Astrocyte (in vitro differentiated cells and primary cell): Measurements from ENCODE around the gene NIT1. TPM values are rescaled to one million over a fixed set of nuclear protein-coding genes. Genes with fewer than 3 reads are reported as not detected.
A peak's percentile ranks its signal among the peaks of the same experiment; 100 is the strongest.

Experiments used
- DNase-seq: peaks from one replicate; pipeline ENCODE4 v3.0.0-alpha.2; 2010; ENCODE audit warnings: low read depth
- FAIRE-seq: peaks from 2 replicates; lab custom pipeline; 2011; peaks lifted over from hg19 to GRCh38; lab: Jason Lieb, UNC
- H2AFZ ChIP-seq: 2 replicates; pipeline ENCODE4 v1.6.0; 2012; ENCODE audit warnings: low read depth, low read length, inconsistent platforms
- H3K27ac ChIP-seq: 2 replicates; pipeline ENCODE4 v1.5.1; 2011; ENCODE audit warnings: low read depth, low read length, inconsistent platforms
- H3K27me3 ChIP-seq: 2 replicates; pipeline ENCODE4 v1.6.0; 2011; ENCODE audit warnings: low read length, inconsistent platforms; ENCODE audit not compliant: insufficient read depth
- H3K36me3 ChIP-seq: 2 replicates; pipeline ENCODE4 v1.5.1; 2011; ENCODE audit warnings: low read length, inconsistent platforms; ENCODE audit not compliant: insufficient read depth
- H3K4me1 ChIP-seq: 2 replicates; pipeline ENCODE4 v1.5.1; 2011; ENCODE audit warnings: low read length, inconsistent platforms; ENCODE audit not compliant: insufficient read depth
- H3K4me2 ChIP-seq: 2 replicates; pipeline ENCODE4 v1.6.0; 2012; ENCODE audit warnings: low read length, inconsistent platforms
- H3K4me3 ChIP-seq: 2 replicates; pipeline ENCODE4 v1.5.1; 2011; ENCODE audit warnings: low read depth, mild to moderate bottlenecking, low read length, inconsistent platforms; ENCODE audit not compliant: insufficient read depth
- H3K79me2 ChIP-seq: 2 replicates; pipeline ENCODE4 v1.6.0; 2012; ENCODE audit warnings: mild to moderate bottlenecking, low read length, inconsistent platforms; ENCODE audit not compliant: insufficient read depth
- H3K9ac ChIP-seq: 2 replicates; pipeline ENCODE4 v1.6.0; 2012; ENCODE audit warnings: mild to moderate bottlenecking, low read length, inconsistent platforms
- H3K9me3 ChIP-seq: 2 replicates; pipeline ENCODE4 v1.5.1; 2012; ENCODE audit warnings: low read depth, mild to moderate bottlenecking, low read length, inconsistent platforms; ENCODE audit not compliant: insufficient read depth
- H4K20me1 ChIP-seq: 2 replicates; pipeline ENCODE4 v1.6.0; 2012; ENCODE audit warnings: low read length, inconsistent platforms; ENCODE audit not compliant: insufficient read depth
- H3K27ac Mint-ChIP-seq: one replicate; pipeline ENCODE4 v1.8.0; 2021; ENCODE audit warnings: mild to moderate bottlenecking, mixed read lengths; ENCODE audit not compliant: unreplicated experiment
- H3K27me3 Mint-ChIP-seq: one replicate; pipeline ENCODE4 v1.8.0; 2021; ENCODE audit warnings: low read depth, mixed read lengths; ENCODE audit not compliant: unreplicated experiment
- H3K36me3 Mint-ChIP-seq: one replicate; pipeline ENCODE4 v1.8.0; 2021; ENCODE audit warnings: low read depth, mixed read lengths; ENCODE audit not compliant: unreplicated experiment
- H3K4me1 Mint-ChIP-seq: one replicate; pipeline ENCODE4 v1.8.0; 2021; ENCODE audit warnings: low read depth, mixed read lengths; ENCODE audit not compliant: unreplicated experiment
- H3K4me3 Mint-ChIP-seq: one replicate; pipeline ENCODE4 v1.8.0; 2021; ENCODE audit warnings: mild to moderate bottlenecking, moderate library complexity, mixed read lengths; ENCODE audit not compliant: unreplicated experiment
- H3K9me3 Mint-ChIP-seq: one replicate; pipeline ENCODE4 v1.8.0; 2021; ENCODE audit warnings: mild to moderate bottlenecking, mixed read lengths; ENCODE audit not compliant: unreplicated experiment
- EZH2 ChIP-seq: IDR thresholded peaks from 2 replicates; pipeline ENCODE4 v1.6.1; 2012; ENCODE audit warnings: mild to moderate bottlenecking, low read length, inconsistent platforms; ENCODE audit not compliant: insufficient read depth
- total RNA-seq: library from RNA; stranded (reverse); gene quantifications from 2 replicates; pipeline ENCODE4 v1.2.1, GENCODE V29; 2021
- TF ChIP-seq, protein P1 (sequence below): IDR thresholded peaks from 2 replicates; pipeline ENCODE4 v1.5.1; 2011; ENCODE audit warnings: low read depth, mild to moderate bottlenecking, inconsistent platforms, low read length, moderate library complexity; ENCODE audit not compliant: insufficient read depth

NIT1 gene
- total RNA-seq, 1 donor from 2014 or later, result 25.9 TPM

DNA sequence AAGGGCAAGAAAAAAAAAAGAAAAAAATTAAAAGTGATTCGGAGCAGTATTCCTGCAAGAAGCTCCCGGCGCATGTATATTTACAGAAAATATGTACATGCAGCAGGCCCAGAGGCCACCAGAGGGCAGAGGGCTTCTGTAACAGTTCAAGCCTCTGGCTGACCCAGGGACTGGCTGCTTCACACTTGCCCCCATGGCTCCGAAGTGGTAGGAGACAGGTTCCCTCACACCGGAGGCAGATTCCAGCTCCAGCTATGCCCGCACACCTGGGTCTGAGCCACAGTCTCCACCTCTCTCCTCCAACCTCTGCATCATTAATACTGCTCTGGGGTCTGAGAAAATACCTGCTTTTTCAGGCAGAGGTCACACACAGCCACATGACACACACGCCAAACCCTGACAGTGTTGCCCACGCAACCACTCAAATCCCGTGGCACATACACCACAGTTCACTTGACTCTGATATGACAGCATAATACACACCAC, 46.0 kb upstream of the NIT1 start:
- Histone ChIP-seq H3K79me2 (no peaks in the 10 kb centered on the region), H3K27ac (no peak overlapping the region), H3K27me3 (no peaks in the 10 kb centered on the region), H3K4me1 (no peaks in the 10 kb centered on the region), H4K20me1 (no peaks in the 10 kb centered on the region), H3K36me3 (no peaks in the 10 kb centered on the region), H3K9me3 (no peaks in the 10 kb centered on the region), H3K4me2 (no peak overlapping the region), H3K9ac (no peak overlapping the region), H2AFZ (peak overlapping the region; percentile 10), H3K4me3 (no peak overlapping the region)
- Mint-ChIP-seq H3K9me3 (peaks cover 3% of the 10 kb centered on the region), H3K36me3 (peaks cover 11% of the 10 kb centered on the region), H3K4me3 (no peak overlapping the region), H3K4me1 (peaks cover 22% of the 10 kb centered on the region), H3K27ac (peak overlapping the region; percentile 55), H3K27me3 (peaks cover 8% of the 10 kb centered on the region)
- no peak for FAIRE-seq
- DNase-seq, result no peak
- TF ChIP-seq, protein P1, sequence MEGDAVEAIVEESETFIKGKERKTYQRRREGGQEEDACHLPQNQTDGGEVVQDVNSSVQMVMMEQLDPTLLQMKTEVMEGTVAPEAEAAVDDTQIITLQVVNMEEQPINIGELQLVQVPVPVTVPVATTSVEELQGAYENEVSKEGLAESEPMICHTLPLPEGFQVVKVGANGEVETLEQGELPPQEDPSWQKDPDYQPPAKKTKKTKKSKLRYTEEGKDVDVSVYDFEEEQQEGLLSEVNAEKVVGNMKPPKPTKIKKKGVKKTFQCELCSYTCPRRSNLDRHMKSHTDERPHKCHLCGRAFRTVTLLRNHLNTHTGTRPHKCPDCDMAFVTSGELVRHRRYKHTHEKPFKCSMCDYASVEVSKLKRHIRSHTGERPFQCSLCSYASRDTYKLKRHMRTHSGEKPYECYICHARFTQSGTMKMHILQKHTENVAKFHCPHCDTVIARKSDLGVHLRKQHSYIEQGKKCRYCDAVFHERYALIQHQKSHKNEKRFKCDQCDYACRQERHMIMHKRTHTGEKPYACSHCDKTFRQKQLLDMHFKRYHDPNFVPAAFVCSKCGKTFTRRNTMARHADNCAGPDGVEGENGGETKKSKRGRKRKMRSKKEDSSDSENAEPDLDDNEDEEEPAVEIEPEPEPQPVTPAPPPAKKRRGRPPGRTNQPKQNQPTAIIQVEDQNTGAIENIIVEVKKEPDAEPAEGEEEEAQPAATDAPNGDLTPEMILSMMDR, result peak; percentile 17
- no peak for TF ChIP-seq EZH2

DNA sequence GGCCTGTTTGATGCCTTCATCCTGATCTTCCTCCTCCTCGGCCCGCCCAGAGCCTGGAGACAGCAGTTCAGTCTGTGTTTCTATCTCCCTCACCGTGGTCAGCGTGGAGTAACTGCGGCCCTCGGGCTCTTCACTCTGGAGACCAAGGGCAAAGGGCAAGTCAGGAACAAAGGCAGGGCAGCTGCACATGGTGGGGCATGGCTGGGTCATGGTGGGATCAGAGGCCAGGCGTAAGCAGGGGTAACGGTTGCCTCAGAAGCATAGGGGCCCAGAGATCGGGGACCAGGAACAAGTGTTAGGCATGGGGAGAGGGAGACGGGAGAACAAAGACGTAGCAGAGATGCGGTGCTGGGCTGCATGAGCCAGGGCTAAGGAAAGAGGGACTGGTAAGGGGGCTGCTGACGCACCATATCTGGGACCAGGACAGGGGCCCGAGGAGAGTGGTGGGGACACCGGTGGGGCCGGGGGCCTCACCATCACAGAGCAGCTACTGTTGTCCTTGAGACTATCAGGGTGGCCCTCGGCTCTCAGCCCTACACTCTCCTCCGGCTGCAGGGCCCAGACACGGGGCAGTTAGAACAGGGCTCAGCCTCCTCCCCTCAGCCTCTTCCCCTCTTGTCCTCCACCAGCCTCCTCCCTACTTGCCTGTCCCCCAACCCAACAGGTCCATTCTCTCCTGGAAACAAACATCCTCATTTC, 45.0 kb upstream of the NIT1 start:
- Histone ChIP-seq H3K27ac (no peak overlapping the region), H3K4me2 (no peak overlapping the region), H3K79me2 (no peaks in the 10 kb centered on the region), H2AFZ (no peak overlapping the region), H3K4me3 (no peak overlapping the region), H3K9me3 (no peaks in the 10 kb centered on the region), H3K27me3 (no peaks in the 10 kb centered on the region), H4K20me1 (no peaks in the 10 kb centered on the region), H3K9ac (no peak overlapping the region), H3K4me1 (no peaks in the 10 kb centered on the region), H3K36me3 (no peaks in the 10 kb centered on the region)
- TF ChIP-seq EZH2, result no peak
- TF ChIP-seq, protein P1, result no peak
- no peak for DNase-seq
- H3K9me3 Mint-ChIP-seq, result peaks cover 3% of the 10 kb centered on the region
- H3K4me1 Mint-ChIP-seq, result peaks cover 22% of the 10 kb centered on the region
- no peak for FAIRE-seq
- H3K4me3 Mint-ChIP-seq, result peak overlapping the region; percentile 50
- peaks cover 11% of the 10 kb centered on the region for H3K36me3 Mint-ChIP-seq
- H3K27me3 Mint-ChIP-seq, result peaks cover 3% of the 10 kb centered on the region
- H3K27ac Mint-ChIP-seq, result peak overlapping the region; percentile 34
